Nephron progenitor cell (in vitro differentiated cells): ENCODE data around the gene MRPL1.

Experiments used
- DNase-seq: peaks from one replicate; pipeline ENCODE4 v3.0.0; 2021
- H3K27ac Mint-ChIP-seq: 2 replicates; pipeline ENCODE4 v1.8.0; 2021; ENCODE audit warnings: mild to moderate bottlenecking, moderate library complexity, mixed read lengths
- H3K27me3 Mint-ChIP-seq: 2 replicates; pipeline ENCODE4 v1.8.0; 2021; ENCODE audit warnings: mild to moderate bottlenecking, low read depth, mixed read lengths; ENCODE audit not compliant: poor library complexity
- H3K36me3 Mint-ChIP-seq: 2 replicates; pipeline ENCODE4 v1.8.0; 2021; ENCODE audit warnings: low read depth, mixed read lengths
- H3K4me1 Mint-ChIP-seq: 2 replicates; pipeline ENCODE4 v1.8.0; 2021; ENCODE audit warnings: mixed read lengths
- H3K4me3 Mint-ChIP-seq: 2 replicates; pipeline ENCODE4 v1.8.0; 2021; ENCODE audit warnings: mild to moderate bottlenecking, moderate library complexity, mixed read lengths
- H3K9me3 Mint-ChIP-seq: 2 replicates; pipeline ENCODE4 v1.8.0; 2021; ENCODE audit warnings: mild to moderate bottlenecking, moderate library complexity, mixed read lengths
- TF ChIP-seq, protein P1 (sequence below): fragments of 200-600 bp; sonication (generic); IDR thresholded peaks from 2 replicates; pipeline ENCODE4 v1.5.0; 2021; ENCODE audit warnings: antibody characterized with exemption

MRPL1 gene

GRCh38 chr4:77911842-77912450, 49.3 kb downstream of the MRPL1 start:
- Mint-ChIP-seq H3K4me1 (no peaks in the 10 kb centered on the region), H3K27ac (no peak overlapping the region), H3K27me3 (no peaks in the 10 kb centered on the region), H3K36me3 (peaks cover 56% of the 10 kb centered on the region), H3K9me3 (no peaks in the 10 kb centered on the region), H3K4me3 (no peak overlapping the region)
- TF ChIP-seq, protein P1, sequence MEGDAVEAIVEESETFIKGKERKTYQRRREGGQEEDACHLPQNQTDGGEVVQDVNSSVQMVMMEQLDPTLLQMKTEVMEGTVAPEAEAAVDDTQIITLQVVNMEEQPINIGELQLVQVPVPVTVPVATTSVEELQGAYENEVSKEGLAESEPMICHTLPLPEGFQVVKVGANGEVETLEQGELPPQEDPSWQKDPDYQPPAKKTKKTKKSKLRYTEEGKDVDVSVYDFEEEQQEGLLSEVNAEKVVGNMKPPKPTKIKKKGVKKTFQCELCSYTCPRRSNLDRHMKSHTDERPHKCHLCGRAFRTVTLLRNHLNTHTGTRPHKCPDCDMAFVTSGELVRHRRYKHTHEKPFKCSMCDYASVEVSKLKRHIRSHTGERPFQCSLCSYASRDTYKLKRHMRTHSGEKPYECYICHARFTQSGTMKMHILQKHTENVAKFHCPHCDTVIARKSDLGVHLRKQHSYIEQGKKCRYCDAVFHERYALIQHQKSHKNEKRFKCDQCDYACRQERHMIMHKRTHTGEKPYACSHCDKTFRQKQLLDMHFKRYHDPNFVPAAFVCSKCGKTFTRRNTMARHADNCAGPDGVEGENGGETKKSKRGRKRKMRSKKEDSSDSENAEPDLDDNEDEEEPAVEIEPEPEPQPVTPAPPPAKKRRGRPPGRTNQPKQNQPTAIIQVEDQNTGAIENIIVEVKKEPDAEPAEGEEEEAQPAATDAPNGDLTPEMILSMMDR, result no peak
- DNase-seq, result no peak

DNA sequence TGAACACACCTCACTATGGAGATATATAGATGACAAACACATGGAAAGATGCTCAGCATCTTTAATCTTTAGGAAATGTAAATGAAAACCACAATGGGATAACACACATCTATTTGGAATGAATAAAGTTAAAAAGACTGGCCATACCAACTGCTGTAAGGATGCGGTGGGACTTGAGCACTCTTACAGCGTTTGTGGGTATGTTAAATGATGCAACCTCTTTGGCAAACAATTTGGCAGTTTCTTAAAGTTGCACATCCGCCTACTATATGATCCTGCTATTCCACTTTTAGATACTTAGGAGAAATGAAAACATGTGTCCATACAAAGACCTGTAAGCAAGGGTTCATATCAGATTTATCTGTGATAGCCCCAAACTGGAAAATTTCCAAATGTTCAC, 50.7 kb downstream of the MRPL1 start:
- no peak overlapping the region for H3K4me3 Mint-ChIP-seq
- no peak overlapping the region for H3K27ac Mint-ChIP-seq
- no peak for DNase-seq
- no peaks in the 10 kb centered on the region for H3K27me3 Mint-ChIP-seq
- TF ChIP-seq, protein P1, result no peak
- no peaks in the 10 kb centered on the region for H3K4me1 Mint-ChIP-seq
- peaks cover 48% of the 10 kb centered on the region for H3K36me3 Mint-ChIP-seq
- H3K9me3 Mint-ChIP-seq, result no peaks in the 10 kb centered on the region

- Mint-ChIP-seq H3K4me3 (no peak overlapping the region), H3K27ac (peak overlapping the region; percentile 3), H3K9me3 (no peaks in the 10 kb centered on the region), H3K4me1 (no peaks in the 10 kb centered on the region), H3K36me3 (peaks cover 28% of the 10 kb centered on the region), H3K27me3 (no peaks in the 10 kb centered on the region)
- TF ChIP-seq, protein P1, result no peak
- DNase-seq, result no peak
Observed at GRCh38 chr4:77917075-77917474, 54.4 kb downstream of the MRPL1 start.

GRCh38 chr4:77917601-77918000, 55.0 kb downstream of the MRPL1 start:
- H3K27me3 Mint-ChIP-seq, result no peaks in the 10 kb centered on the region

GRCh38 chr4:77920371-77920770, 57.7 kb downstream of the MRPL1 start:
- Mint-ChIP-seq H3K9me3 (peaks cover 12% of the 10 kb centered on the region), H3K4me1 (no peaks in the 10 kb centered on the region), H3K4me3 (no peak overlapping the region), H3K27me3 (no peaks in the 10 kb centered on the region), H3K36me3 (peaks cover 37% of the 10 kb centered on the region), H3K27ac (no peak overlapping the region)
- TF ChIP-seq, protein P1, result no peak
- DNase-seq, result no peak

More at GRCh38 chr4:77917601-77918000, 55.0 kb downstream of the MRPL1 start:
- H3K9me3 Mint-ChIP-seq, result no peaks in the 10 kb centered on the region
- peaks cover 28% of the 10 kb centered on the region for H3K36me3 Mint-ChIP-seq
- no peak overlapping the region for H3K27ac Mint-ChIP-seq
- no peak overlapping the region for H3K4me3 Mint-ChIP-seq
- H3K4me1 Mint-ChIP-seq, result no peaks in the 10 kb centered on the region
- TF ChIP-seq, protein P1, result no peak
- DNase-seq, result no peak

GRCh38 chr4:77921701-77922100, 59.1 kb downstream of the MRPL1 start:
- Mint-ChIP-seq H3K27ac (no peak overlapping the region), H3K27me3 (no peaks in the 10 kb centered on the region), H3K4me3 (no peak overlapping the region), H3K4me1 (no peaks in the 10 kb centered on the region), H3K9me3 (peaks cover 23% of the 10 kb centered on the region), H3K36me3 (peaks cover 50% of the 10 kb centered on the region)
- TF ChIP-seq, protein P1, result no peak
- no peak for DNase-seq
